GM13976 (cell line): ENCODE data around the gene CERT1.

Experiments
- DNase-seq: peaks from one replicate; pipeline ENCODE4 v3.0.0; 2012; ENCODE audit warnings: low spot score
- in situ Hi-C: fragments of 300-500 bp; cut with MboI; formaldehyde crosslinking; loops from one replicate; pipeline ENCODE4 v1.12.0; 2022; ENCODE audit warnings: low sequenced_read_pairs, mixed read lengths, inconsistent platforms; ENCODE audit not compliant: unreplicated experiment
- TF ChIP-seq, protein P1 (sequence below): IDR thresholded peaks from 2 replicates; pipeline ENCODE4 v1.5.1; 2012; ENCODE audit warnings: borderline replicate concordance, mild to moderate bottlenecking; ENCODE audit not compliant: insufficient read depth; ENCODE audit errors: extremely low read depth, missing control alignments, control extremely low read depth

The CERT1 gene

DNA sequence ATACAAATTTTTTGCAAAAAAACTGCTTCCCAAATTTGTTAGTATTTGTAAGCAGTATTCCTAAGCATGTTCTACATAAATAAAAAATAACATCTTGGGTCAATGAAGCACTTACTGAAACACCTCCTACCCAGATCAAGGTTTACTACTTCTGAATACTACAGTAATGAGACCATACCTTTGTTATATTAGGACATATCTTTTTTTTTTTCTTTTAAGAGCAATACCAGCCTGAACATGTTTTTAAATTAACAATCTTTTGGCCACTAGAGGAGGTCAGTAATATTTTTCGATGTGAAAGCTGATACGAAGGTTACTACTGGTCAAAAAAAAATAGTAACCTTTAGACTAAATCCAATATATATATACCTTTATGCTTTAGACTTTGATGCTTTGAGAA lies 72.7 kb downstream of the CERT1 start:
- no peak for DNase-seq
- in situ Hi-C loops: no loop called here
- TF ChIP-seq, protein P1, sequence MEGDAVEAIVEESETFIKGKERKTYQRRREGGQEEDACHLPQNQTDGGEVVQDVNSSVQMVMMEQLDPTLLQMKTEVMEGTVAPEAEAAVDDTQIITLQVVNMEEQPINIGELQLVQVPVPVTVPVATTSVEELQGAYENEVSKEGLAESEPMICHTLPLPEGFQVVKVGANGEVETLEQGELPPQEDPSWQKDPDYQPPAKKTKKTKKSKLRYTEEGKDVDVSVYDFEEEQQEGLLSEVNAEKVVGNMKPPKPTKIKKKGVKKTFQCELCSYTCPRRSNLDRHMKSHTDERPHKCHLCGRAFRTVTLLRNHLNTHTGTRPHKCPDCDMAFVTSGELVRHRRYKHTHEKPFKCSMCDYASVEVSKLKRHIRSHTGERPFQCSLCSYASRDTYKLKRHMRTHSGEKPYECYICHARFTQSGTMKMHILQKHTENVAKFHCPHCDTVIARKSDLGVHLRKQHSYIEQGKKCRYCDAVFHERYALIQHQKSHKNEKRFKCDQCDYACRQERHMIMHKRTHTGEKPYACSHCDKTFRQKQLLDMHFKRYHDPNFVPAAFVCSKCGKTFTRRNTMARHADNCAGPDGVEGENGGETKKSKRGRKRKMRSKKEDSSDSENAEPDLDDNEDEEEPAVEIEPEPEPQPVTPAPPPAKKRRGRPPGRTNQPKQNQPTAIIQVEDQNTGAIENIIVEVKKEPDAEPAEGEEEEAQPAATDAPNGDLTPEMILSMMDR: no peak

DNA sequence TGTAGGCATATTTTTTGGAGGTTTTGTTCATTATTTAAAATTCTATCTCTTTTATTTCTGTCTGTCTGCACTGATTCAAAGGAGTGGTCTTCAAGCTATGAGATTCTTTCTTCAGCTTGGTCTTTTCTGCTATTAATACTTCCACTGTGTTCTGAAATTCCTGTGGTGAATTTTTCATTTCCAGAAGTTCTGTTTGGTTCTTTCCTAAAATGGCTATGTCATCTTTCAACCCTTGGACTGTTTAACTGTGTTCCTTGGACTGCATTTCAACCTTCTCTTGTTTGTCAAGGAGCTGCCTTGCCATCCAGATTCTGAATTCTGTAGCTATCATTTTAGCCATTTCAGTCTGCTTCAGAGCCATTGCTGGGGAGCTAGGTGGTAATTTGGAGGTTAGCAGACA lies 76.3 kb downstream of the CERT1 start:
- no peak for DNase-seq
- in situ Hi-C loops: no loop called here
- TF ChIP-seq, protein P1: no peak

- TF ChIP-seq, protein P1: no peak
- no peak for DNase-seq
- in situ Hi-C loops: no loop called here
Measured at GRCh38 chr5:75433814-75434506, 77.5 kb downstream of the CERT1 start.

DNA sequence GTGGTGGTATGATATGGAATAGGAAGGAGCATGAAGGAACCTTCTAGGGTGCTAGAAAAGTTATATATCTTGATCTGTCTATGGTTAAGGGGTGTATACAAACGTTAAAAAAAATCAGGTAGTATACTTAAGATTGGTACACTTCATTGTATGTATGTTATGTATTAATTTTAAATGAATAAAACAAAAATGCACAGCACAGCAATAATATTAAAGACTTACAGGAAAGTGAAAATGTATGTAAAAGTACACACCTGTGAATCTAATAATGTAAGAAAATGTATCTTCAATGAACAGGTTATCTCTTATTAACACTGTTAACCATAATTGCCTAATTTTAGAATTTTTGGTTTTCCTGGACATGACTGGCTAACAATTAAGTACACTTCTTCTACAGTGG lies 97.2 kb downstream of the CERT1 start:
- in situ Hi-C loops: no loop called here
- TF ChIP-seq, protein P1: no peak

GRCh38 chr5:75412111-75412990 lies 99.1 kb downstream of the CERT1 start:
- DNase-seq: no peak
- TF ChIP-seq, protein P1: no peak
- in situ Hi-C loops: no loop called here

More for the DNA sequence above, 97.2 kb downstream of the CERT1 start:
- no peak for DNase-seq

DNA sequence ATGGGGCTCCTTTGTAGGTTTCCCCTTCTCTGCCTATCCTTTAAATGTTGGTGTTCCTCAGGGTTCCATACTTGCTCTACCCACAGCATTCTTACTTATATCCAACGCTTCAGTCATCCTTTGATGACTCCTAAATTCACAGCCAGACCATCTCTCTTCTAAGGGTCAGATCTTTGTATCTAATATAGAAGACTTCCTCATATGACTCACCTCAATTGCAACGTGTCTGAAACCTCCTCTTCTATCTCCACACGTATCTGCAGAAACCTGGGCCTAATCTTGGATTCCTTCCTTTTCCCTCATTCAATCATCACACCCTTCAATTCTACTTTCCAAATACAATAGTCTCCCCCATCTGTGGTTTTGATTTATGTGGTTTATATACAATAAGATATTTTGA lies 106.1 kb downstream of the CERT1 start:
- DNase-seq: no peak
- in situ Hi-C loops: no loop called here
- TF ChIP-seq, protein P1: no peak
